Right lobe of liver (tissue), 6 donors: ENCODE results near the gene BACH2. TPM values are rescaled to one million over a fixed set of nuclear protein-coding genes. Genes with fewer than 3 reads are reported as not detected.

Experiments used
- ATAC-seq, 4 donors: fragments of 200-7000 bp; cut with Tn5 transposase; one replicate each; pipeline ENCODE4 v1.9.1; 2020; ENCODE audit warnings: mild to moderate bottlenecking in 4 of 4, moderate library complexity in 4 of 4
- DNase-seq, 3 donors: peaks; one replicate each; pipeline ENCODE4 v3.0.0-alpha.2; 2020
- H3K27ac ChIP-seq, 3 donors: fragments of 200-600 bp; one replicate each; pipeline ENCODE4 v1.8.0; 2022
- H3K27me3 ChIP-seq, 2 donors: fragments of 200-600 bp; one replicate each; pipeline ENCODE4 v1.8.0; 2022
- H3K36me3 ChIP-seq, 4 donors: fragments of 200-600 bp; sonication (generic) in 1 of 4; one replicate each; pipeline versions ENCODE4 v1.5.1 to v1.8.0; 2017 to 2022; ENCODE audit warnings: control low read depth in 1 of 4
- H3K4me1 ChIP-seq, 4 donors: fragments of 200-600 bp; sonication (generic) in 1 of 4; one replicate each; pipeline versions ENCODE4 v1.5.1 to v1.8.0; 2017 to 2022; ENCODE audit warnings: control low read depth in 1 of 4
- H3K4me3 ChIP-seq, 3 donors: fragments of 200-600 bp; one replicate each; pipeline ENCODE4 v1.8.0; 2022
- H3K9me3 ChIP-seq, 4 donors: fragments of 200-600 bp; sonication (generic) in 1 of 4; one replicate each; pipeline versions ENCODE4 v1.5.1 to v1.8.0; 2017 to 2022; ENCODE audit warnings: control low read depth in 1 of 4
- CTCF ChIP-seq, 4 donors: fragments of 200-600 bp in 3 of 4; fragments of 450-650 bp in 1 of 4; IDR thresholded peaks; one replicate each; pipeline versions ENCODE4 v1.5.1 to v1.8.0; 2016 to 2022; ENCODE audit warnings: antibody characterized with exemption in 4 of 4, mild to moderate bottlenecking in 2 of 4
- POLR2A ChIP-seq: fragments of 450-650 bp; IDR thresholded peaks from one replicate; pipeline ENCODE4 v1.6.1; 2017; ENCODE audit warnings: antibody characterized with exemption, mild to moderate bottlenecking
- WGBS: methylation state at CpG from one replicate; pipeline ENCODE4 v1.1.6; 2018; ENCODE audit warnings: low coverage, low lambda C conversion rate; ENCODE audit not compliant: insufficient coverage; ENCODE audit errors: missing lambda C conversion rate; 5-methylcytosine and 5-hydroxymethylcytosine counted together
- intact Hi-C, 2 donors: fragments of 100-400 bp; cut with DNase I; formaldehyde crosslinking; loops; one replicate each; pipeline versions ENCODE4 v1.11.2 to v1.14.1; 2022
- total RNA-seq, 6 experiments: library from RNA; depleted of rRNA in 2 of 6; stranded (reverse); fragments of >200 nt in 2 of 6; fragmentation: NEBNext Ultra II Directional in 3 of 6; extraction: Animal tissue kit (Norgen Biotek cat#: 25700) in 3 of 6; gene quantifications; one replicate each; pipeline versions ENCODE4 v1.1.0 to v1.2.4, GENCODE V29; 2016 to 2023
- donor health status: DM: no; HTN: yes; CAD: no.
- donor health status: DM: no; HTN: no; CAD: no.
- donor health status: DM: no; HTN: no; CAD: no.
- donor health status: DM: no; HTN: yes; CAD: no.
- donor health status: DM: no; HTN: yes; CAD: no.

Gene BACH2
- total RNA-seq, 6 experiments from 2014 or later = 2.6 to 12.6 (median 3.1) TPM

GRCh38 chr6:90218959-90219208 lies 77.8 kb downstream of the BACH2 start:
- ATAC-seq = peak in 2 of 4 donors; percentile 5 to 9

DNA sequence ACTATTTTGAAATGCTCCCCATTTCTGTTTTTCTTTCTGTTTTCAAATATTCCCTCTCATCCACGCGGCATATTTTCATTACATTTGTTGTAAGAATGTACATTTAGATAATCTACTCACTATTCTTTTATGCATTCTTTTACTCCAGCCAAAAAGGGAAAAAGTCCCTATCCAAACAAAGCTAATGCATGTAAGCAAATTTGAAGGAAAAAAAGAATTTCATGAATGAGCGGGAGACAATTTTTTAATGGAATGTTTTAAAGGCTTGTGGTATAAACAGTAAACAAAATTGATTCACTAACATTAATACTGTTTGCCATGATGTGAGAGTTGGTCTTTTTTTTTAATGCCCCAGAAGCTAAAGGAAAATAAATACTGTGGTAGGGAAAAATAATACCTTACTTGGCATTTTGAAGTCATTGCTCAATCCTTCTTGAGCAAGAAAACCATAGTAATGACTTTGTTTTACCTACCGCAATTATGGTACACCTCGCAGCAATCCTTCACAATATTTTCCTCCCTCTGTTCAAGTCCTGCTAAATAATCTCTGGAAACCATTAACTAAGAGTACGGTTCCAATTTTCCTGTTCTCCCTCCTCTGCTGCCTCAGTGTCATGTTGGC lies 79.0 kb downstream of the BACH2 start:
- no peak for DNase-seq
- intact Hi-C loops = no loop called here
- H3K36me3 ChIP-seq = no peaks in the 10 kb centered on the region
- ATAC-seq = peak in 2 of 4 donors; percentile 77 to 81
- 26% methylated on average over 6 of the region's 6 CpGs for WGBS
- H3K4me3 ChIP-seq = peak overlapping the region in 2 of 3 donors; percentile 19 to 43
- no peaks in the 10 kb centered on the region for H3K27me3 ChIP-seq
- H3K4me1 ChIP-seq = peaks cover 0 to 30% (median 11%) of the 10 kb centered on the region in 4 donors
- no peak for TF ChIP-seq CTCF (IDR thresholded peaks at IDR 0.05)
- no peak for TF ChIP-seq POLR2A
- H3K9me3 ChIP-seq = no peaks in the 10 kb centered on the region
- H3K27ac ChIP-seq = peak overlapping the region; percentile 90 to 100 (median 99)

More at GRCh38 chr6:90218959-90219208, 77.8 kb downstream of the BACH2 start:
- H3K27ac ChIP-seq = peak overlapping the region; percentile 90 to 100 (median 99)
- H3K27me3 ChIP-seq = no peaks in the 10 kb centered on the region
- H3K36me3 ChIP-seq = no peaks in the 10 kb centered on the region
- H3K9me3 ChIP-seq = no peaks in the 10 kb centered on the region
- 0% methylated on average over 1 of the region's 1 CpG for WGBS
- no peak for DNase-seq
- TF ChIP-seq POLR2A = no peak
- no peak for TF ChIP-seq CTCF (IDR thresholded peaks at IDR 0.05)
- peaks cover 0 to 30% (median 11%) of the 10 kb centered on the region in 4 donors for H3K4me1 ChIP-seq
- H3K4me3 ChIP-seq = no peak overlapping the region
- intact Hi-C loops = no loop called here

- Histone ChIP-seq H3K9me3 (no peaks in the 10 kb centered on the region), H3K4me1 (peaks cover 0 to 30% (median 11%) of the 10 kb centered on the region in 4 donors), H3K27me3 (no peaks in the 10 kb centered on the region), H3K36me3 (no peaks in the 10 kb centered on the region), H3K27ac (peak overlapping the region in 2 of 3 donors; percentile 27 to 100), H3K4me3 (no peak overlapping the region)
- ATAC-seq (peak in 2 of 4 donors; percentile 9 to 19), DNase-seq (no peak)
- TF ChIP-seq CTCF (IDR thresholded peaks at IDR 0.05) (no peak), POLR2A (no peak)
- intact Hi-C loops = no loop called here
- 53% methylated on average over 9 of the region's 14 CpGs for WGBS
Observed at GRCh38 chr6:90216072-90216977, 80.3 kb downstream of the BACH2 start.

DNA sequence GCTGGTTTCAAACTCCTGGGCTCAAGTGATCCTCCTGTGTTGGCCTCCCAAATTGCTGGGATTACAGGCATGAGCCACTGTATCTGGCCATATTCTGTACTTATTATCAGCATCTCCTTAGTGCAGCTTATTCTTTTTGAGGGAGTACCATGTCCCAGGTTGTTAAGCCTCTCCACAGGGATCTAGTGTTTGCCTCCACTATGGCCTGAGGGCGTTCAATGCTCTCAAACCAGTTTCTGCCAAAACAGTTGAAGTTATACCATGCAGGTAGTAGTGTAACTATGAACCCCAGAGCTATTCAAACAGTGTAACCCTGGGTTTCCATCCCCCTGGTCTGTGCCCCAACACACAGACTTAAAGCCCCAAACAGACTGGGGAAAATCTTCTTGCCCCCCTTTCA lies 81.7 kb downstream of the BACH2 start:
- ATAC-seq (no peak), DNase-seq (no peak)
- intact Hi-C loops = no loop called here
- Histone ChIP-seq H3K9me3 (no peaks in the 10 kb centered on the region), H3K27ac (no peak overlapping the region), H3K4me3 (no peak overlapping the region), H3K4me1 (peaks cover 0 to 30% (median 11%) of the 10 kb centered on the region in 4 donors), H3K36me3 (no peaks in the 10 kb centered on the region), H3K27me3 (no peaks in the 10 kb centered on the region)
- TF ChIP-seq POLR2A (no peak), CTCF (IDR thresholded peaks at IDR 0.05) (no peak)
- WGBS = 100% methylated on average over 1 of the region's 1 CpG
